ENCODE measurements around the gene CDA.

The CDA gene

GRCh38 chr1:20569523-20570098 is 19.3 kb upstream of the CDA start:
- Histone ChIP-seq H3K9me3 (ENCODE audit: control insufficient read depth, low read length) (no peaks in the 10 kb centered on the region), H3K36me3 (ENCODE audit: control insufficient read depth, insufficient read depth, low read length) (no peaks in the 10 kb centered on the region), H3K4me1 (ENCODE audit: control insufficient read depth, insufficient read depth, low read length) (no peaks in the 10 kb centered on the region), H3K27me3 (ENCODE audit: control insufficient read depth, insufficient read depth, low read length) (peaks cover 4% of the 10 kb centered on the region), H3K4me3 (ENCODE audit: low read length) (no peak overlapping the region), H3K9ac (ENCODE audit: low read length) (no peak overlapping the region)

- H3K36me3 ChIP-seq (ENCODE audit: control insufficient read depth, insufficient read depth, low read length) = no peaks in the 10 kb centered on the region
- peaks cover 8% of the 10 kb centered on the region for H3K27me3 ChIP-seq (ENCODE audit: control insufficient read depth, insufficient read depth, low read length)
- H3K9ac ChIP-seq (ENCODE audit: low read length) = no peak overlapping the region
- H3K9me3 ChIP-seq (ENCODE audit: control insufficient read depth, low read length) = no peaks in the 10 kb centered on the region
- H3K4me1 ChIP-seq (ENCODE audit: control insufficient read depth, insufficient read depth, low read length) = no peaks in the 10 kb centered on the region
- no peak overlapping the region for H3K4me3 ChIP-seq (ENCODE audit: low read length)
Observed at GRCh38 chr1:20571427-20571826, 17.5 kb upstream of the CDA start.

GRCh38 chr1:20573987-20574386 is 14.9 kb upstream of the CDA start:
- Histone ChIP-seq H3K36me3 (ENCODE audit: control insufficient read depth, insufficient read depth, low read length) (no peaks in the 10 kb centered on the region), H3K9me3 (ENCODE audit: control insufficient read depth, low read length) (no peaks in the 10 kb centered on the region), H3K4me3 (ENCODE audit: low read length) (no peak overlapping the region), H3K27me3 (ENCODE audit: control insufficient read depth, insufficient read depth, low read length) (peaks cover 8% of the 10 kb centered on the region), H3K9ac (ENCODE audit: low read length) (no peak overlapping the region), H3K4me1 (ENCODE audit: control insufficient read depth, insufficient read depth, low read length) (no peaks in the 10 kb centered on the region)

GRCh38 chr1:20574686-20575540 is 14.0 kb upstream of the CDA start:
- Histone ChIP-seq H3K4me3 (ENCODE audit: low read length) (no peak overlapping the region), H3K27me3 (ENCODE audit: control insufficient read depth, insufficient read depth, low read length) (peaks cover 8% of the 10 kb centered on the region), H3K9ac (ENCODE audit: low read length) (no peak overlapping the region)

GRCh38 chr1:20575541-20576336 is 13.2 kb upstream of the CDA start:
- Histone ChIP-seq H3K4me1 (ENCODE audit: control insufficient read depth, insufficient read depth, low read length) (no peaks in the 10 kb centered on the region), H3K36me3 (ENCODE audit: control insufficient read depth, insufficient read depth, low read length) (no peaks in the 10 kb centered on the region), H3K9ac (ENCODE audit: low read length) (no peak overlapping the region), H3K27me3 (ENCODE audit: control insufficient read depth, insufficient read depth, low read length) (peaks cover 8% of the 10 kb centered on the region), H3K9me3 (ENCODE audit: control insufficient read depth, low read length) (no peaks in the 10 kb centered on the region), H3K4me3 (ENCODE audit: low read length) (no peak overlapping the region)

More at GRCh38 chr1:20574686-20575540, 14.0 kb upstream of the CDA start:
- no peaks in the 10 kb centered on the region for H3K36me3 ChIP-seq (ENCODE audit: control insufficient read depth, insufficient read depth, low read length)
- no peaks in the 10 kb centered on the region for H3K4me1 ChIP-seq (ENCODE audit: control insufficient read depth, insufficient read depth, low read length)
- no peaks in the 10 kb centered on the region for H3K9me3 ChIP-seq (ENCODE audit: control insufficient read depth, low read length)

- no peak overlapping the region for H3K4me3 ChIP-seq (ENCODE audit: low read length)
- peaks cover 8% of the 10 kb centered on the region for H3K27me3 ChIP-seq (ENCODE audit: control insufficient read depth, insufficient read depth, low read length)
- H3K9ac ChIP-seq (ENCODE audit: low read length) = no peak overlapping the region
- H3K36me3 ChIP-seq (ENCODE audit: control insufficient read depth, insufficient read depth, low read length) = no peaks in the 10 kb centered on the region
- H3K9me3 ChIP-seq (ENCODE audit: control insufficient read depth, low read length) = no peaks in the 10 kb centered on the region
- H3K4me1 ChIP-seq (ENCODE audit: control insufficient read depth, insufficient read depth, low read length) = no peaks in the 10 kb centered on the region
Observed at GRCh38 chr1:20578062-20578461, 10.8 kb upstream of the CDA start.

GRCh38 chr1:20578721-20579395 is 10.0 kb upstream of the CDA start:
- H3K27me3 ChIP-seq (ENCODE audit: control insufficient read depth, insufficient read depth, low read length) = peaks cover 8% of the 10 kb centered on the region
- no peak overlapping the region for H3K9ac ChIP-seq (ENCODE audit: low read length)
- H3K9me3 ChIP-seq (ENCODE audit: control insufficient read depth, low read length) = no peaks in the 10 kb centered on the region
- H3K4me3 ChIP-seq (ENCODE audit: low read length) = no peak overlapping the region
- H3K36me3 ChIP-seq (ENCODE audit: control insufficient read depth, insufficient read depth, low read length) = no peaks in the 10 kb centered on the region
- H3K4me1 ChIP-seq (ENCODE audit: control insufficient read depth, insufficient read depth, low read length) = no peaks in the 10 kb centered on the region

- H3K9ac ChIP-seq (ENCODE audit: low read length) = no peak overlapping the region
- peaks cover 11% of the 10 kb centered on the region for H3K4me1 ChIP-seq (ENCODE audit: control insufficient read depth, insufficient read depth, low read length)
- H3K27me3 ChIP-seq (ENCODE audit: control insufficient read depth, insufficient read depth, low read length) = peaks cover 23% of the 10 kb centered on the region
- H3K36me3 ChIP-seq (ENCODE audit: control insufficient read depth, insufficient read depth, low read length) = no peaks in the 10 kb centered on the region
- no peaks in the 10 kb centered on the region for H3K9me3 ChIP-seq (ENCODE audit: control insufficient read depth, low read length)
- H3K4me3 ChIP-seq (ENCODE audit: low read length) = no peak overlapping the region
Observed at GRCh38 chr1:20584890-20585289, 4.0 kb upstream of the CDA start.

- peaks cover 11% of the 10 kb centered on the region for H3K4me1 ChIP-seq (ENCODE audit: control insufficient read depth, insufficient read depth, low read length)
- H3K36me3 ChIP-seq (ENCODE audit: control insufficient read depth, insufficient read depth, low read length) = no peaks in the 10 kb centered on the region
- no peaks in the 10 kb centered on the region for H3K9me3 ChIP-seq (ENCODE audit: control insufficient read depth, low read length)
- H3K9ac ChIP-seq (ENCODE audit: low read length) = no peak overlapping the region
- H3K4me3 ChIP-seq (ENCODE audit: low read length) = no peak overlapping the region
- H3K27me3 ChIP-seq (ENCODE audit: control insufficient read depth, insufficient read depth, low read length) = peaks cover 33% of the 10 kb centered on the region
Observed at GRCh38 chr1:20586953-20587660, 1.8 kb upstream of the CDA start.

GRCh38 chr1:20587661-20588053 is 1.2 kb upstream of the CDA start:
- H3K9me3 ChIP-seq (ENCODE audit: control insufficient read depth, low read length) = no peaks in the 10 kb centered on the region
- peaks cover 34% of the 10 kb centered on the region for H3K27me3 ChIP-seq (ENCODE audit: control insufficient read depth, insufficient read depth, low read length)
- no peaks in the 10 kb centered on the region for H3K36me3 ChIP-seq (ENCODE audit: control insufficient read depth, insufficient read depth, low read length)
- no peak overlapping the region for H3K9ac ChIP-seq (ENCODE audit: low read length)
- H3K4me3 ChIP-seq (ENCODE audit: low read length) = no peak overlapping the region
- H3K4me1 ChIP-seq (ENCODE audit: control insufficient read depth, insufficient read depth, low read length) = peaks cover 11% of the 10 kb centered on the region
